WERI-Rb-1 (cell line): ENCODE measurements around the gene SLC2A1.

Experiments used
- DNase-seq: peaks from one replicate; pipeline ENCODE4 v3.0.0-alpha.2; 2020
- H3K27ac ChIP-seq: fragments of 250-450 bp; sonication (Bioruptor Pico); 2 replicates; pipeline ENCODE4 v1.5.1; 2020; ENCODE audit warnings: mild to moderate bottlenecking, moderate library complexity
- H3K27me3 ChIP-seq: fragments of 250-450 bp; sonication (Bioruptor Pico); 2 replicates; pipeline ENCODE4 v1.5.1; 2021; ENCODE audit warnings: mild to moderate bottlenecking, low read depth, moderate library complexity; ENCODE audit not compliant: insufficient read depth, severe bottlenecking
- H3K36me3 ChIP-seq: fragments of 250-450 bp; sonication (Bioruptor Pico); 2 replicates; pipeline ENCODE4 v1.5.1; 2020; ENCODE audit warnings: mild to moderate bottlenecking, moderate library complexity
- H3K4me3 ChIP-seq: 2 replicates; pipeline ENCODE4 v1.5.1; 2011; ENCODE audit warnings: low read depth, mild to moderate bottlenecking, control low read depth, low read length
- H3K9me3 ChIP-seq: fragments of 250-450 bp; sonication (Bioruptor Pico); 2 replicates; pipeline ENCODE4 v1.5.1; 2021; ENCODE audit warnings: mild to moderate bottlenecking, moderate library complexity; ENCODE audit not compliant: severe bottlenecking
- TF ChIP-seq, protein P1 (sequence below): IDR thresholded peaks from 2 replicates; pipeline ENCODE4 v1.5.1; 2011; ENCODE audit warnings: low read depth, mild to moderate bottlenecking, control low read depth, inconsistent platforms, low read length

SLC2A1 gene

DNA sequence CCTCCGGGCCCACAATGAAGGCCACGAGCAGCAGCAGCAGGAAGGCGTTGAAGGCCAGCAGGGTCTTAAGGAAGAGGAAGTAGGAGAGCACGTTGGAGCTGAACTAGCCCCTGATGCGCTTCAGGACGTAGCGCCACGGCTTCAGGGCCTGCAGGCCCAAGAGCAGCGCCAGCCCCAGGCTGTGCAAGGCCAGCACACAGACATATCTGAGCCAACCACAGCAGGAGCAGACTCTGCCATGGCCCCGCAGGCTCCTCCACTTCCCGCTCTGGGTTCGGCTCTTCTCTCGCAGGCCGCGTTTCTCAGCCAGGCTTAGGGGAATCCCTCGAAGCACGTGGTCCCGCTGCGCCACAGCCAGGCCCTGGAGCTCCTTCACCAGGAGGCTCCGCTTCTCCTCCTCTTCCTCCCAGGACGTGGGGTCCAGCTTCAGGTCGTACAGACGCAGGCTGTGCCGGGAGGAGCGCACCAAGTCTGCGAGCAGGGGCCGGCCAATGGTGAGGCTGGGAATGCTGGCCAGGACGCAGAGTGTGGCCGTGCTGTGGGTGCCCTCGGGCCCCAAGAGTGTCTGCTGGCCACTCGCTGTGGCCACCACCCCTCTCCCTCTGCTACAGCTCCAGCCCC, 70.5 kb downstream of the SLC2A1 start:
- Histone ChIP-seq H3K27ac (no peak overlapping the region), H3K27me3 (no peaks in the 10 kb centered on the region), H3K4me3 (no peak overlapping the region), H3K36me3 (no peaks in the 10 kb centered on the region), H3K9me3 (peaks cover 2% of the 10 kb centered on the region)
- TF ChIP-seq, protein P1, sequence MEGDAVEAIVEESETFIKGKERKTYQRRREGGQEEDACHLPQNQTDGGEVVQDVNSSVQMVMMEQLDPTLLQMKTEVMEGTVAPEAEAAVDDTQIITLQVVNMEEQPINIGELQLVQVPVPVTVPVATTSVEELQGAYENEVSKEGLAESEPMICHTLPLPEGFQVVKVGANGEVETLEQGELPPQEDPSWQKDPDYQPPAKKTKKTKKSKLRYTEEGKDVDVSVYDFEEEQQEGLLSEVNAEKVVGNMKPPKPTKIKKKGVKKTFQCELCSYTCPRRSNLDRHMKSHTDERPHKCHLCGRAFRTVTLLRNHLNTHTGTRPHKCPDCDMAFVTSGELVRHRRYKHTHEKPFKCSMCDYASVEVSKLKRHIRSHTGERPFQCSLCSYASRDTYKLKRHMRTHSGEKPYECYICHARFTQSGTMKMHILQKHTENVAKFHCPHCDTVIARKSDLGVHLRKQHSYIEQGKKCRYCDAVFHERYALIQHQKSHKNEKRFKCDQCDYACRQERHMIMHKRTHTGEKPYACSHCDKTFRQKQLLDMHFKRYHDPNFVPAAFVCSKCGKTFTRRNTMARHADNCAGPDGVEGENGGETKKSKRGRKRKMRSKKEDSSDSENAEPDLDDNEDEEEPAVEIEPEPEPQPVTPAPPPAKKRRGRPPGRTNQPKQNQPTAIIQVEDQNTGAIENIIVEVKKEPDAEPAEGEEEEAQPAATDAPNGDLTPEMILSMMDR = no peak
- no peak for DNase-seq

DNA sequence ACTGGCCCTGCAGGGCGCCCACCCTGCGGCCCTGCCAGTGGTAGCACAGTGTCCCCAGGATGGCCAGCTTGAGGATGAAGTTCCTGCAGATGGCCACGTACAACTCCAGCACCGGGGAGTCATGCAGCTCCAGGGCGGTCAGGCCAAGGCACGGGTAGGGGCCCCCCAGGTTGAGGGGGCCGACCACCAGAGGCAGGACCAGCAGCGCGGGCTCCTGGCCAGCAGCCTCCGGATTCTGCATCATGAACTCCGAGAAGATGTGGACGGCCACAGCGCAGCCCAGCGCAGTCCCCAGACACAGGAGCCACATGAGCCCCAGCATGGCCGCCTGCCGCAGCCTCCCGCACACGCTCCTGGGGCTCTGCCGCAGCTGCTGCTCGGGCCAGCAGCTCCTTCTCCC, 71.3 kb downstream of the SLC2A1 start:
- Histone ChIP-seq H3K4me3 (no peak overlapping the region), H3K36me3 (no peaks in the 10 kb centered on the region), H3K9me3 (peaks cover 2% of the 10 kb centered on the region), H3K27ac (no peak overlapping the region), H3K27me3 (no peaks in the 10 kb centered on the region)
- TF ChIP-seq, protein P1 = no peak
- no peak for DNase-seq

DNA sequence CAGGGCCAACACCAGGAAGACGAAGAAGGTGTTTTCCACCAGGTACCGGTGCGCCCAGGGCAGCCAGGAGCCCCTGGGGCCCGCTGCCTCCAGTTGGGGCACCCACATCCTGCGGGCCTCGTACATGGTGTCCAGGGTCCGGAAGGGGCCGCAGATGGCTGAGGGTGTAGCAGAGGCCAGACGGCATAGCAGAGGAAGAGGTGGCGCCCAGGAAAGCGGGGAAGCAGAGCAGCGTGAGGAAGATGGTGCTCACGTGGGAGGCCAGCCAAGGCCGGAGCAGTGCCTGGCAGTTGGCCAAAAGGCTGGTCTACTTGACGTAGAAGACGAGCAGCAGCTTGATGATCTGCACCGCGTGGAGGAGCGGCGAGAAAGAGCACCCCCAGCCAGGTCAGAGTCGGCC, 71.9 kb downstream of the SLC2A1 start:
- H3K4me3 ChIP-seq = no peak overlapping the region
- H3K27ac ChIP-seq = no peak overlapping the region
- TF ChIP-seq, protein P1 = no peak
- no peaks in the 10 kb centered on the region for H3K27me3 ChIP-seq
- no peak for DNase-seq
- H3K9me3 ChIP-seq = peaks cover 2% of the 10 kb centered on the region
- no peaks in the 10 kb centered on the region for H3K36me3 ChIP-seq

DNA sequence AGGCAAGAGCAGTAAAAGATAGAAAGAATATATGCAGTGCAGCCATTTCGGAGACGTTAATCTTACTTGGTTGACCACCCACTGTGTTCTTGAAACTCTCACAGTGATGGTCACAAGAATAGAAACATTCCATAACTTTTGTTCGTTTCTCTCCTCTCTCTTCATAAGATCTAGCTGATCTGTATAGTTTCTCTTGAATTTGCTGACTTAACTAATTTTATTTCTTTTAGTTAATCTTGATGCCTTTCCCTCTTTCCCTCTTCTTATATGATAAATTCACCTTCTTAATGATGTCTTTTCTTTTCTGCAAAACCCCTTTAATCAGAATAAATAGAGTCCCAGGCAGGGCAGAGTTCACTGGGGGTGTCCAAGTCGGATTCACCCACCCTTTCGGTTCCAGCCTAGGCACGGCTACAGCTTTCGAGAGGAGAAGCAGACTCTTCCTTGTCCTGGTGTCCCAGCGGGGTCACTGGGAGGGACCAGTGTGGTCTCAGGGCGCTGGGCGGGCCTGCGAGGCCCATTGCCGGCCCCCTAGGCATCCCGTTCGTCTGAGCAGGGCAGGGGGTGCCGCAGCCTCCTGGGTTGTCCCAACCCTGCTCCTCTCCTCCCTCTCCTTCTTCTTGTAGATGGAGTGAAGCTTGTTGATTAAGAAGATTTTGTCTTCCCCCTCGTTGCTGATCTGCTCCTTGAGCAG, 72.5 kb downstream of the SLC2A1 start:
- Histone ChIP-seq H3K4me3 (no peak overlapping the region), H3K36me3 (no peaks in the 10 kb centered on the region), H3K27me3 (no peaks in the 10 kb centered on the region), H3K9me3 (peaks cover 2% of the 10 kb centered on the region), H3K27ac (no peak overlapping the region)
- DNase-seq = no peak
- TF ChIP-seq, protein P1 = no peak

DNA sequence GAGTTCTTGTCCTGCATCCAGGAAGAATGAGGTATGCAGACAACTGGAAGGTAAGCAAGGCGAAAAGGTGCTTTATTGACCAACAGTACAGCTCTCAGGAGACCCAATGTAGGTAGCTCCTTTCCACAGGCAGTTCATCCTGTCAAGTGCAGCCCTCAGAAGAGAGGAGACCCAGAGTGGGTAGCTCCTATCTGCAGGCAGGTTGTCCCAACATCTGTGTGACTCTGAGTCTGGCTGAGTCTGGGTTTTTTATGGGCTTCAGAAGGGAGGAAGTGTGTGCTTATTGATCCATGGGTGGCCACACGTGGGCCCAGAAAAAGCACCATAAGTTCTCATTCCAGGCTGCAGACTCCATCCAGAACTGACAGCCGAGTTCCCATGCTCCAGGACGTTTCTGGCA, 78.3 kb downstream of the SLC2A1 start:
- TF ChIP-seq, protein P1 = no peak
- no peak for DNase-seq
- peaks cover 3% of the 10 kb centered on the region for H3K9me3 ChIP-seq
- no peak overlapping the region for H3K27ac ChIP-seq
- no peaks in the 10 kb centered on the region for H3K36me3 ChIP-seq
- no peak overlapping the region for H3K4me3 ChIP-seq
- H3K27me3 ChIP-seq = no peaks in the 10 kb centered on the region
